Hematopoietic multipotent progenitor cell treated with erythropoietin and hydrocortisone succinate and interleukin-3 and kit ligand, for 4 days (in vitro differentiated cells): ENCODE data around the gene DISC1.
A peak's percentile ranks its signal among the peaks of the same experiment; 100 is the strongest.

Experiments used
- DNase-seq: peaks from one replicate; pipeline ENCODE4 v3.0.0-alpha.2; 2015

Gene DISC1

DNA sequence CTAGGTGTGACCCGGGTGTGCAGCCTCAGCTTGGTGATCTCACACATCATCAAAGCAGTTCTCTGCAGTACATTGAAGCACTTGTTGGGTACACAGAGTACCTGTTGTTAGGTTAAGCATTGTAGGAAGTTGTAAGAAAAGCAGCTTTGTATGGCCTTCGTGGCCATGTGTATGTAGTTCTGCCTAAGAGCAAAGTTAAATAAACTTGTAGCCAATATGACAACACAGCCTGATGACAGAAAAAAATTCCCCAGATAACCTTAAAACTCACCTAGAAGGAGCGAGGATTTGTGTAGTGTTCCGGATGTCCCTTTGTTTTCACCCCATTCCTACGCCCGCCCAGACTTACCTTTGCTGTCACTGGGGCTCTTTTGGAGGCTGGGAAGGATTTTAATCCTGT, 48.0 kb downstream of the DISC1 start:
- DNase-seq: no peak

DNA sequence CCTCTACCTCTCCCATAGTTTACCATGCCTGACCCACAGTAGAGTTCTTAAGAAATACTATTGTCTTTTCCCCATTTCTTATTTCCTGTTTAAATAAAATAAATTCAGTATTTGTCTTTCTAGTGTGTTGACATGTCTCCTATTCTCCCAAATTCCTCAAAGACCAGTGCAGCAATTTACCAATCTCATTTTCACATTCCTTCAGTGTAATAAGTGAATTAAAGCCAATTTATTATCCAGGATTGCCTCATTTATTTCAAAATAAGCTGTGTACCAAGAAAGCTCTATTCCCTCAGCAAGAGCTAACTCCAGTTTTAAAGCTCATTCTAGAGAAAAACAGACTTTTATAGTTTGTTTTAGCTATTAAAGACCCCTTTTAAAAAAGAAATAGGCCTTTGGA, 49.9 kb downstream of the DISC1 start:
- DNase-seq: no peak

DNA sequence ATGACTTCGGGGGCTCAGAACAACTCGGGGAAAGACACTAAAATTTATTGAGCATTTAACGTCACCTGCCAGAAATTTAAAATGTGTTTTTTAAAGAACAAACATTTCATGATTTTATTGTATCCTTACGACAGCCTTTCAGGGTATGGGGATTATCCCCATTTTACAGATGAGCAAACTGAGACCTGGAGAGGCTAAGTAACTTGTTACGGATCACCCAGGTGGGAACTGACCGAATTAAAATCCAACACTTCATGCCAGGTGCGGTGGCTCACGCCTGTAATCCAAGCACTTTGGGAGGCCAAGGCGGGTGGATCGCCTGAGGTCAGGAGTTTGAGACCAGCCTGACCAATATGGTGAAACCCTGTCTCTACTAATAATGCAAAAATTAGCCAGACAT, 50.9 kb downstream of the DISC1 start:
- DNase-seq: no peak

DNA sequence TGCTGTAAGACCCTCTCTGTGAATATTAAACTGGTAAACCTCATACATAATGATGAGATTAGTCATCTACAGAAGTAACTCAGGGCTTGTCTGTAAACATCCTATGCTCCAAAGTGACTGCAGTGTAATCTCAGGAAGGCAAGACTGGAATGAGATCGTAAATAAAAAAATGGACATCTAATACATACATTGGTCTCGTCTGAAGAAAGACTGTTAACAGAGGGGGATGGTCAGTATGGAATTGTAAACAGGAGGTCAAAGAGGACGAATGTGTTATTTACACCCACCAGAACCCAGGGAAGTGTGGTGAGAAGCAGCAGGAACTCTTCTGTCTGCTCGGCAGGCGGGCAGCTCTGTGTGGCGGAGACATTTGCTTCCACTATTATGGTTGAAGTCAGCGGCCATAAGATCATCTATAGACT, 51.4 kb downstream of the DISC1 start:
- DNase-seq: no peak

DNA sequence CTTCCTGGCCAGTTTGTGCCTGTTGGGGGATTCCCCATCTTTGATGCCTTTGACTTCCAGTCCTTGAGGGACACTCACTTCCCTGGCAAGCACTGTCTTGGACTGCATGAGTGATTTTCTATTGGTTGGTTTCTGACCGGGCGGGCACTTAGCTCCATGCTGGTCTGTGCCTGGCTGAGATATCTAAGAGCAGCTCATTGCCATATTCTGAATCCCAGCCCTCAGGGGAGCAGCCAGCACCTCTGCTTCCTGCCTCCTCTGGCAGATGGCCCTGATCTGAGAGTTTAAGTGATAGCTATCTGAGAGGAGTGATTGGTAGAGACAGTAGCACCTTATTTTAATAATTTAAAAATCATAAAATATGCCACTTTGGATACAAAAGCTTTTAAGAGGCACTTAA, 52.5 kb downstream of the DISC1 start:
- DNase-seq: no peak

DNA sequence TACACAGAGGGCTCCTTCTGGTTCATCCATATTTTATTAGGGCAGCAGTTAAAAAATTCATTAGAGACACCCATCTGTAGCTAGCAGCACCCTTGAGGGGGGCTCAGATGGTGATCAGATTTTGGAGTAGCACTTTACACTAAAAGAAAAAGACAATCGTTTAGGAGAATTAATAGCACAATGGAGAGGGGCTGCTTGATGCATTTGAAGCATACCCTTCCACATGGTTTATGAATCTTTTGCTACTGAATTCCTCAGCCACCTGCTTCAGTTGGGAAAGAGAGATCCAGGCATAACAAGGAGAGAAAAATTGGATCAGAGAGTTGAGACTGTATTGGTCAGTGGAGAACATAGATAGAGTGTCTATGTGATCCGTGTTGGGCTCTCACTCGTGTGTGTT, 54.4 kb downstream of the DISC1 start:
- no peak for DNase-seq

DNA sequence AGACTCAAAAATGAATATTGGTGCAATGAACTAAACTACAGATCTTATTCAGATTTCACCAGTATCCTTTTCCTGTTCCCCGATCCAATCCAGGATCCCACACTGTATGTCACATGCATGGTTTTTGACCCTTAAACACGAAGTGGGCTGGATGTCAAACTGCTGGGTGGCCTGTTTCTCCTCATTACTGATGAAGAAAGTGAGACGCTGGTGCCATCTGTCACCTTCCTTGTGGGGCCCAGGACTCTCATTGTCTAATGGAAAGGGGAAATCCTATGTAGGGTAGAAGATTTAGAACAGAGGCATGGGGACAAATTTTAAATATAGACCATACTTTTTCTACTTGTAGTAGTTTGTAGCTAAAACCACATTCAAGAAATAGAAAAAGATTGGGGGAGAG, 56.2 kb downstream of the DISC1 start:
- no peak for DNase-seq

DNA sequence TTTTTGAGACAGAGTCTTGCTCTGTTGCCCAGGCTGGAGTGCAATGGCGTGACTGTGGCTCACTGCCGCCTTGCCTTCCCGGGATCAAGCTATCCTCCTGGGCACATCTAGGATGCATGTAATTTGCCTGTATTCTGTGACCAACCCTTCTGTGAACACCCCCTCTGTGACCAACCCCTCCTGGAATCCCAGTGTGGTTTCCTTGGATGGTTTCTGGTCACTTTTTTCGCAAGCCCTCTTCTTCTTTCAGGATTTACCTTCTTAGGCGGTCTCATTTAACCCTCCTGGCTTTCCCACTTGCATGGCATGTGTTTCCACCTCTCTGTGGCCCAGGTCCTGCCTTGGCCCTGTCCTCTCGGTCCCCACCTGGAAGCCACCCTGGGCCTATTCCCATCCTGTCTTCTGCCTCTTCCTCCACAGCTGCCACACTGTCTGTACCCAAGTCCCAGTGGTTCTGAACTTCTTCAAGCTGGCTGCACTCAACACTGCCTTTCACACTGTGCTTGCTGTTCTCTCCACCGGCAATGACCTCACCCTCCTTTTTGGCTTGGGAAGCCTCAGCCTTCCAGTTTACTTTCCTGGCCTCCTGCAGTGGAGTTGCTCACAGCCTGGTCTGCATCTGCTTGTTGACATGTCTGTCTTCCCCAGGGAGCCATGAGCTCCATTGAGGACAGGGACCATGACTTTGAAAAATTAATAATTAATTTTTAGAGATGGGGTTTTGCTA, 57.0 kb downstream of the DISC1 start:
- no peak for DNase-seq

DNA sequence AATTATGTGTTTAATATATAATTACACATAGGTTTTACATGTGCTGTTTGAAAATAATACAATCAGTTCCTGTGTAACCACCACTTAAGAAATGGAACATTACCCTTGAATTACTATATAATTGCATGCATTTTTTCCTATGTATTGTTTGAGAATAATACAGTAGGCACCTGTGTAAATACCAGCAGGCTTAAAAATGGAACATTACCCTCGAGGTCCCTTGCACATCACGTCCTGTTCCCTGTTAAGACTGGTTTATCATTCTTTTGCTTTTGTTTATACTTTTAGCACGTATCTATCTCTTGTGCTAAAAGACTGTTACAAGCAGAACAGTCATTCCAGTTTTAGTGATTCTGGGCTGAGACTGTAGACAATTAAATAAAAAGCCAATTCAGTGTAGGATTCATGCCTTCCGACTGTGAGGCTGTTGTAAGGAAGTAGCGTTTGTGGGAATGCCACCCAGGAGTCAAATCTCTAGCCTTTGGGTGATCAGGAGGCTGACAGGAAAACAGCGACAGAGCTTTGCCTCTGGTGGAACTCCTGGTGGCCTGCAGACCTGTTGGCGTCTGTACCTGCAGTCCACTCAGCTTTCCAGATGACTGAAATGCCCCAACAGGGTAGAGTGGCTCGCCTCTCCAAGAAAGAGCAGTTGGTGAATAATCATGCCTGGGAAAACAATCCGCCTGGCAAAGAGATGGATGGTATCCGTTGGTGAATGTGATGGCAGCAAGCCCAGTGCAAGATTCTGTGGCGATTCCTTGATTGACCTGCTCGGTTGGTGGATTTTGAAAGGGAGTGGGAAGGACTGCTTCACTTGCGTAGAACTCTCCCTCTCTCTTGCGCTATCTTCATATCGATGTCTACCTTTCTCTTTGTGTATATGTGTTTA, 58.0 kb downstream of the DISC1 start:
- no peak for DNase-seq

DNA sequence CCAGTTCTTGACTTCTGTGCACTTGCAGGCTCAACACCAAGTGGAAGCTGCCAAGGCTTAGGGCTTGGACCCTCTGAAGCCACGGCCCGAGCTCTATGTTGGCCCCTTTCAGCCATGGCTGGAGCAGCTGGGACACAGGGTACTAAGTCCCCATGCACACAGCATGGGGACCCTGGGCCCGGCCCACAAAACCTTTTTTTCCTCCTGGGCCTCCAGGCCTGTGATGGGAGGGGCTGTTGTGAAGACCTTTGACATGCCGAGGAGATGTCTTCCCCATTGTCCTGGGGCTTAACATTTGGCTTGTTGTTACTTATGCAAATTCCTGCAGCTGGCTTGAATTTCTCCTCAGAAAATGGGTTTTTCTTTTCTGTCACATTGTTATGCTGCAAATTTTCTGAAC, 59.8 kb downstream of the DISC1 start:
- no peak for DNase-seq

DNA sequence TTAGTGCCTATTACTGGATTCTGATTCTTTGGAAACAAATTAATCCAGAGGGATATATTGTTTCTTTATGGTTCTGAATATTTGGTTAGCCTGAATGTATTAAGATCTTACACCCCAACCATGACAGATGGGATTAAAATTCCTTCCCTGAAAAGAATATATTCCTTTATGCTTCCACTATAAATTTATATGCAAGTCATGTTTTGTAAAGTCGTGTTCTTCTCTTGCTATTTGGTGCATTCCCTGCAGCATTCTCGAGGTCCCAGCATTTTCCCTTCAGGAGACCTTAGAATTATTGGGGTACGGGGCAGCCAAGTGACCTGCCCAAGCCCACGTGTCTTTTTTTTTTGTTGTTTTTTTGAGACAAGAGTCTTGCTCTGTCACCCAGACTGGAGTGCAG, 62.4 kb downstream of the DISC1 start:
- no peak for DNase-seq

DNA sequence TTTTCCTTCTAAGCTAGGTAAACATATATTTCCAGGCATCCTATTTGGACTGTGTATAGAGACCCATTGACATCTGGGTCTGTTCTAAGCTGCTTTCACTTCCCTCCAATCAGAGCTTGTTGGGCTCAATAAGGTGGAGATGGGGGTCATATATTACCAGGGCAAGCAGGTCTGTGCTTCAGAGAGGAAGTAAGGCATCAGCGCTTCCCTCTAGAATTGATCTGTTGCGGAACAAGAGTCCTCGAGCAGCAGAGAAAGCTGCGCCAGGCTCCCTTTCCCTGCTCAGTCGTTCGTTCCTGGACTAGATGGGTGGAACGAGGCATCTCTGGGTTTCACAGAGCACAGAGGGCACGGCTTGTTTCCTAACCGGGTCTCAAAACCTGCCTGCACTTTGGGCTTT, 63.5 kb downstream of the DISC1 start:
- DNase-seq: no peak

DNA sequence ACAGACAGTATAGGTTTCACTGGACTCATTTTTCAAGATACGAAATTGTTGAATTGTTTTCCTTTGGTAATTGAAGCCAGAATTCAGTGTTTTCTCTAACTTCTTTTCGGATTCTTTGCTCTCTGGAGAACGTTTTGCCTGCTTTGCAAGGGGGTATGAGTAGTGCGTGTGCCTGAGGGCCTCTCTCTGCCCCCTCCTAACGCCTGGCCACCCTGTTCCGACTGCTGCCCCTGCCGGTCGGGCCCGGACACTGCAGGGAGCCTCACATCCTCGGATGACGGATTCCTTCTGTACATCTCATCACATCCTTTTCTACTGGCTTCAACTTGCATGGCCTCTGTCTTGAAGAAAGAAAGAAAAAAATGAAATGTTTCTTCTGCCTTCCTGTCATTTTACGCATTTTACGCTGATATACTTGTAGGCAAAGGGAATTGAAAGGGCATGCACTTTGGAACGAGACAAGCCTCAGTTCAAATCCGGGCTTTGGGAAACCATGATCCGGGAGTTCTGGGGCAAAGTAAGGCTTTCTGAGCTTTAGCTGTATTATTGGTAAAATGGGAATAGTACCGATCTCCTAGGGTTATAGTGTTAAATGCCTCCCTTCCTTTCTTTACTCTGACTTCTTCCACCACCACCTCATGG, 65.1 kb downstream of the DISC1 start:
- peak; percentile 20 for DNase-seq

DNA sequence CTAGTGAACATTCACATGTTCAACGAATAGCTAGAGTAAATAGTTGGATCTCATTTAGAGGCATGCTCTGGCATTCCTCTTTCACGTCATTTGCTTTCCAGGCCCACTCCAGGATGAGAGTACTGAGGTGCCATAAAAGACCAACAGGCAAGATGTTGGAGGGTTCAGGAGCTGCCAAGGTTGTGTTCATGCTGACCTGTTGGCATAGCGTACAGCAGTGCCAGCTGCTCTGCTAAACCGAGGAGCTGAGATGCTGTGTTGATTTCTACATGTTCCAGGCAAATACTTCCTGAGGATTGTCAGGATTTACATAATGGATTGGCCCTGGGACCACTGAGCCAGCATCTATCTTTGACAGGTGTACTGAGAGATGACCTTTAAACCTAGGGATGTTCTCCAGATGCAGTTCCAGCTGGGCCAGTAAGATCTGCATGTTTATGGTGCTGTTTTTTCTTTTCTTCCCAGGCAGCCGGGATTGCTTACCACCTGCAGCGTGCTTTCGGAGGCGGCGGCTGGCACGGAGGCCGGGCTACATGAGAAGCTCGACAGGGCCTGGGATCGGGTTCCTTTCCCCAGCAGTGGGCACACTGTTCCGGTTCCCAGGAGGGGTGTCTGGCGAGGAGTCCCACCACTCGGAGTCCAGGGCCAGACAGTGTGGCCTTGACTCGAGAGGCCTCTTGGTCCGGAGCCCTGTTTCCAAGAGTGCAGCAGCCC, 66.9 kb downstream of the DISC1 start:
- no peak for DNase-seq

DNA sequence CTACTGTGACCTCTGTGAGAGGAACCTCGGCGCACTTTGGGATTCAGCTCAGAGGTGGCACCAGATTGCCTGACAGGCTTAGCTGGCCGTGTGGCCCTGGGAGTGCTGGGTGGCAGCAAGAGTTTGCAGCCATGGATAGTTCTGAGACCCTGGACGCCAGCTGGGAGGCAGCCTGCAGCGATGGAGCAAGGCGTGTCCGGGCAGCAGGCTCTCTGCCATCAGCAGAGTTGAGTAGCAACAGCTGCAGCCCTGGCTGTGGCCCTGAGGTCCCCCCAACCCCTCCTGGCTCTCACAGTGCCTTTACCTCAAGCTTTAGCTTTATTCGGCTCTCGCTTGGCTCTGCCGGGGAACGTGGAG, 67.5 kb downstream of the DISC1 start:
- no peak for DNase-seq

DNA sequence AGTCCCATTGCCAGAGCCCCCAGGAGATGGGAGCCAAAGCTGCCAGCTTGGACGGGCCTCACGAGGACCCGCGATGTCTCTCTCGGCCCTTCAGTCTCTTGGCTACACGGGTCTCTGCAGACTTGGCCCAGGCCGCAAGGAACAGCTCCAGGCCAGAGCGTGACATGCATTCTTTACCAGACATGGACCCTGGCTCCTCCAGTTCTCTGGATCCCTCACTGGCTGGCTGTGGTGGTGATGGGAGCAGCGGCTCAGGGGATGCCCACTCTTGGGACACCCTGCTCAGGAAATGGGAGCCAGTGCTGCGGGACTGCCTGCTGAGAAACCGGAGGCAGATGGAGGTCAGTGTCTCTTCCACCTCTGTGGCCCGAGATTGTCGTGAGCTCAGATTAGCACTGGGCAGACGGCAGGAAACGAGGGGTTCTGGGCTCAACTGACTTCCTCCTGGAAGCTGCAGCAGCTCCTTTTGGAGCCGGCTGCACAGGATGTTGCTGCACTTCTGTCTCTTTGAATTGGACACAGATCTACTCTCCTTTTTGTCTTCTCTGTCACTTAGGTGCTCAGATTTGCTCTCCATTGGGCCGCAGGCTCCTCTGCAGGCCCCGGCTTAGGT, 68.0 kb downstream of the DISC1 start:
- DNase-seq: peak; percentile 24

DNA sequence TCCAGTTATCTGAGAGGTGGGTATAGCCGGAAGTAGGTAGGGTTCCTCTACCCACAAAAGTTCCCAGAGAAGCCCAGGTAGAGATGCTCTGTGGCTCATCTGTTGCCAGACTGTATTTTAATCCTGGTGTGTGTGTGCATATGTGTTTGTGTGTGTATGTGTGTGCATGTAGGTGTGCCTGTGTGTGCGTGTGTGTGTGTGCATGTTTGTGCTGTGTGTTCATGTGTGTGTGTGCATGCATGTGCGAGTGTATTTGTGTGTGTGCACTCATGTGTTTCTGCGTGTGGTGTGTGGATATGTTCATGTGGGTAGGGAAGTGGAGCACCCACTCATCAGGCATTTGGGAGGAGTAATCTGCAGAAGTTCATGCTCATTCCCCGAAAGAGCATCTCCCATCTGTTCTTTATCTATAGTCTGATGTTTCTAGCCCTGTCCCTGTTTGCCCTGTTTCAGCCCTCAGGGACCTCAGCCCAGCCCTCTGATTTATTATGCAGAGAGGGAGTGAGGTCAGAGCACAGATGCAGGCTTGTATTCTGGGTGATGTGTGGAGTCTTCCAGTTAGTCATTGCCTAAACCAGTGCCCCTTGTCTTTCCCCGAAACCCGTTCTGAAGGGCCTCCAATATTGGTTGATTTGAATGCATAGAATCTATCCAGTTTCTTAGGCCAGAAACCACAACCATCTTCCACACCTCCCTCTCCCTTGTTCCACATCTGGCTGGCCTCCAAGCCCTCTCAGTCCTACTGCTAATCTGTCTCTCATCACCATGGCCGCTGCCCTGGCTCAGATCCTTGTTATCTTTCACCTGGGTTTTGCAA, 69.1 kb downstream of the DISC1 start:
- peak; percentile 21 for DNase-seq

DNA sequence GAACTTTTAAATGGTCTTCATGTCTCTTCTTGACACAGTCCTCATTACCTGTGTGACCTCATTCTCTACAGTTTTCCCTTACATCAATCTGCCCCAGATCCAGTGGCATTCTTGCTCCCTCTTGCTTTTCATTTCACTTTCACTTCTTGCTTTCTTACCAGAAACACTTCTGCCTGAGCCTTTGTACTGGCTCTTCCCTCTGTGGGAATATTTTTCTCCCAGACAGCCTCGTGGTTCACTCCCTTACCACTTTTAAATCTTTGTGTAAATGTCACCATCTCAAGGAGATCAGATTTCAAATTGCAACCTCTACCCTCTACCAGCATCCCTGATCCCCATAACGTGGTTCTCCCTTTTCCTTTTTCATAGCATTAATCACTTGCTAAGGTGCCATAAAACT, 73.2 kb downstream of the DISC1 start:
- DNase-seq: no peak

DNA sequence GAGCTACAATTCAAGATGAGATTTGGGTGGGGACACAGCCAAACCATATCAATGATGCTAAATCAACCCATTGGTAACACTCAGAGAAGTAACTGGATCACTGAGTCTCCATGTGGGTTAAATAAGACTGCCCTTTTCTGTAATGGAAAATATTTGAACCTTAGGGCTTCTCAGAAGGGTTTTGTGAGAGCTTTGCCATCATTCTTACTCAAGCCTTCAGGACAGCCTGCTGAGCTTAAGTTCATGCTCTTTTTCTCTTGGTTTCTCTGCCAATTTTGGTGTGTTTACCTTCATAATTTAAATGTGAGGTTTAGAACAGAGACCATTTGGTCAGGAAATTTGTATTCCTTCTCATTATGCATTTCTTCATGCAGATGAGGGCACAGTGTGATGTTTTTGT, 74.7 kb downstream of the DISC1 start:
- DNase-seq: no peak

DNA sequence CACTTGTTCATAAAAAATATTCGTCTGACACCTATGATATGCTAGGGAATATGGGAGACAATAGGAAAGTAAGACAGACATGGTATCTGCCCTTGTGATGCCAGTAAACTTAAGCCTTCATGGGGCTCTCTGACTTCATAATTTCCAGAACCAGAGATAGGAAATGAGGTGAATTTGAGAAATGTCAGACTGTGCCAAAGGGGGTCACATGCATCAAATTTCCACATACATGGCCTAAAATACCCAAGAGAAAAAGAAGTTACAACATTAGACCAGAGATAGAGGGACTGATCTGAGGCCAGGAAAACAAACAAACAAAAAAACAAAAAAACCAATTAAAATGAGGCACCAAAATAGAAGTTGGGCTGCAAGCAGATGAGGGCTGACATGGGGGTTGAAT, 75.7 kb downstream of the DISC1 start:
- DNase-seq: no peak

DNA sequence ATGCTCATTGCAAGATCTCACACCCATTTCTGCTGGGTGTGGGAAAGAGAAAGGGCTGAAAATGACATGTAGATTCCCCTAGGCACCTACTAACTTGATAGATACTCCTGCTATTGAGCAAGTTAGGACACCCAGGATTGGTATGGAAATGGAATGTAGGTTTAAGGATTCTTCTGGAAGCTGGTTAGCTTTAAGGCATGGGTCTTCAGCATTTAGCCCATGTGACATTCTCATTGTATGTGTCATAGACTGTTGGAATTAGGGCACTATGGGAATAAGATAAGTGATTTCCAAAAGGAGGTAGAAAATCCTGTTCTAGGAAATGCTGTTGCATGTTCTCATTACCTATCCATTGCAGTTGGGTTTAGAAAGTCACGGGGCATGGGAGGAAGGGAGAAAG, 76.2 kb downstream of the DISC1 start:
- no peak for DNase-seq
